ENCODE data around the gene PDLIM7.

The PDLIM7 gene

GRCh38 chr5:177484902-177485549 is 12.4 kb downstream of the PDLIM7 start:
- Histone ChIP-seq H3K4me1 (ENCODE audit: low read length) (peaks cover 12% of the 10 kb centered on the region), H3K4me2 (ENCODE audit: low read length) (no peak overlapping the region), H3K79me2 (ENCODE audit: low read length) (no peaks in the 10 kb centered on the region), H2AFZ (ENCODE audit: low read depth, low read length) (no peak overlapping the region), H4K20me1 (ENCODE audit: insufficient read depth, low read length) (no peaks in the 10 kb centered on the region; the same call in 1 of the 2 replicates), H3K4me3 (ENCODE audit: low read length) (no peak overlapping the region), H3K27me3 (ENCODE audit: low read depth, low read length) (no peaks in the 10 kb centered on the region), H3K9ac (ENCODE audit: low read length) (no peak overlapping the region), H3K36me3 (replicated peaks; ENCODE audit: low read depth, low read length) (no peaks in the 10 kb centered on the region), H3K27ac (ENCODE audit: low read length) (no peak overlapping the region), H3K9me3 (ENCODE audit: insufficient read depth, low read length) (no peaks in the 10 kb centered on the region)
- no peak for TF ChIP-seq EZH2phosphoT487 (IDR thresholded peaks at IDR 0.05; ENCODE audit: low read depth)
- no peak for TF ChIP-seq CTCF (IDR thresholded peaks at IDR 0.05; ENCODE audit: low read depth, low read length)

- H3K4me2 ChIP-seq (ENCODE audit: low read length): no peak overlapping the region
- H3K4me1 ChIP-seq (ENCODE audit: low read length): peaks cover 13% of the 10 kb centered on the region
- no peaks in the 10 kb centered on the region for H3K36me3 ChIP-seq (replicated peaks; ENCODE audit: low read depth, low read length)
- H3K4me3 ChIP-seq (ENCODE audit: low read length): no peak overlapping the region
- TF ChIP-seq EZH2phosphoT487 (IDR thresholded peaks at IDR 0.05; ENCODE audit: low read depth) (no peak), CTCF (IDR thresholded peaks at IDR 0.05; ENCODE audit: low read depth, low read length) (no peak)
- H4K20me1 ChIP-seq (ENCODE audit: insufficient read depth, low read length): no peaks in the 10 kb centered on the region
- no peak overlapping the region for H3K9ac ChIP-seq (ENCODE audit: low read length)
- no peak overlapping the region for H2AFZ ChIP-seq (ENCODE audit: low read depth, low read length)
- H3K27ac ChIP-seq (ENCODE audit: low read length): no peak overlapping the region
- no peaks in the 10 kb centered on the region for H3K9me3 ChIP-seq (ENCODE audit: insufficient read depth, low read length)
- H3K79me2 ChIP-seq (ENCODE audit: low read length): no peaks in the 10 kb centered on the region
- H3K27me3 ChIP-seq (ENCODE audit: low read depth, low read length): no peaks in the 10 kb centered on the region
Observed at GRCh38 chr5:177483994-177484901, 13.2 kb downstream of the PDLIM7 start.

GRCh38 chr5:177483042-177483441 is 14.4 kb downstream of the PDLIM7 start:
- peaks cover 17% of the 10 kb centered on the region for H3K4me1 ChIP-seq (ENCODE audit: low read length)
- no peaks in the 10 kb centered on the region for H4K20me1 ChIP-seq (ENCODE audit: insufficient read depth, low read length)
- no peak overlapping the region for H3K4me2 ChIP-seq (ENCODE audit: low read length)
- H3K27me3 ChIP-seq (ENCODE audit: low read depth, low read length): no peaks in the 10 kb centered on the region
- no peaks in the 10 kb centered on the region for H3K79me2 ChIP-seq (ENCODE audit: low read length)
- no peak overlapping the region for H3K4me3 ChIP-seq (ENCODE audit: low read length)
- no peak overlapping the region for H3K9ac ChIP-seq (ENCODE audit: low read length)
- no peaks in the 10 kb centered on the region for H3K9me3 ChIP-seq (ENCODE audit: insufficient read depth, low read length)
- H2AFZ ChIP-seq (ENCODE audit: low read depth, low read length): no peak overlapping the region
- TF ChIP-seq EZH2phosphoT487 (IDR thresholded peaks at IDR 0.05; ENCODE audit: low read depth): no peak
- TF ChIP-seq CTCF (IDR thresholded peaks at IDR 0.05; ENCODE audit: low read depth, low read length): no peak
- no peak overlapping the region for H3K27ac ChIP-seq (ENCODE audit: low read length)
- H3K36me3 ChIP-seq (replicated peaks; ENCODE audit: low read depth, low read length): no peaks in the 10 kb centered on the region

- Histone ChIP-seq H3K27ac (ENCODE audit: low read length) (no peak overlapping the region), H2AFZ (ENCODE audit: low read depth, low read length) (no peak overlapping the region), H3K4me1 (ENCODE audit: low read length) (peaks cover 17% of the 10 kb centered on the region), H3K79me2 (ENCODE audit: low read length) (no peaks in the 10 kb centered on the region), H4K20me1 (ENCODE audit: insufficient read depth, low read length) (no peaks in the 10 kb centered on the region), H3K27me3 (ENCODE audit: low read depth, low read length) (no peaks in the 10 kb centered on the region), H3K4me2 (ENCODE audit: low read length) (no peak overlapping the region), H3K9me3 (ENCODE audit: insufficient read depth, low read length) (no peaks in the 10 kb centered on the region), H3K36me3 (replicated peaks; ENCODE audit: low read depth, low read length) (no peaks in the 10 kb centered on the region), H3K4me3 (ENCODE audit: low read length) (no peak overlapping the region), H3K9ac (ENCODE audit: low read length) (no peak overlapping the region)
- no peak for TF ChIP-seq EZH2phosphoT487 (IDR thresholded peaks at IDR 0.05; ENCODE audit: low read depth)
- TF ChIP-seq CTCF (IDR thresholded peaks at IDR 0.05; ENCODE audit: low read depth, low read length): no peak
Observed at GRCh38 chr5:177482359-177482795, 15.0 kb downstream of the PDLIM7 start.

All from OCI-LY3 (cell line).